Embryonic facial prominence (tissue), 1 donor: ENCODE results near the gene AOC2.
"Not testable (repeated sequence)": the region's sequence is repeated elsewhere in the genome, so short reads cannot be mapped to it uniquely, and the experiment has no call there.

Source experiments
- DNase-seq: peaks from one replicate; pipeline ENCODE4 v3.0.0-alpha.2; 2016; ENCODE audit errors: extremely low spot score

Gene AOC2

GRCh38 chr17:42855048-42855596 is 10.7 kb downstream of the AOC2 start:
- DNase-seq = no peak

GRCh38 chr17:42856093-42856492 is 11.7 kb downstream of the AOC2 start:
- not testable (repeated sequence) for DNase-seq

GRCh38 chr17:42856516-42856915 is 12.1 kb downstream of the AOC2 start:
- not testable (repeated sequence) for DNase-seq

GRCh38 chr17:42857389-42857788 is 13.0 kb downstream of the AOC2 start:
- DNase-seq = no peak

- DNase-seq = no peak
Observed at GRCh38 chr17:42865638-42866094, 21.3 kb downstream of the AOC2 start.

- DNase-seq = no peak
Observed at GRCh38 chr17:42866216-42866615, 21.8 kb downstream of the AOC2 start.

GRCh38 chr17:42866631-42867575 is 22.5 kb downstream of the AOC2 start:
- no peak for DNase-seq

- DNase-seq = not testable (repeated sequence)
Observed at GRCh38 chr17:42867694-42868261, 23.4 kb downstream of the AOC2 start.

- DNase-seq = no peak
Observed at GRCh38 chr17:42868338-42868737, 24.0 kb downstream of the AOC2 start.

GRCh38 chr17:42871647-42872046 is 27.3 kb downstream of the AOC2 start:
- DNase-seq = no peak

GRCh38 chr17:42872251-42872965 is 28.0 kb downstream of the AOC2 start:
- DNase-seq = no peak

- no peak for DNase-seq
Observed at GRCh38 chr17:42873315-42873714, 28.9 kb downstream of the AOC2 start.

- DNase-seq = not testable (repeated sequence)
Observed at GRCh38 chr17:42873932-42874695, 29.7 kb downstream of the AOC2 start.

- no peak for DNase-seq
Observed at GRCh38 chr17:42877037-42877436, 32.7 kb downstream of the AOC2 start.

- no peak for DNase-seq
Observed at GRCh38 chr17:42878123-42878880, 33.9 kb downstream of the AOC2 start.

- no peak for DNase-seq
Observed at GRCh38 chr17:42878924-42879595, 34.7 kb downstream of the AOC2 start.

- DNase-seq = no peak
Observed at GRCh38 chr17:42879596-42879985, 35.2 kb downstream of the AOC2 start.

GRCh38 chr17:42880776-42881310 is 36.5 kb downstream of the AOC2 start:
- no peak for DNase-seq

GRCh38 chr17:42881706-42882105 is 37.3 kb downstream of the AOC2 start:
- not testable (repeated sequence) for DNase-seq

GRCh38 chr17:42882166-42882565 is 37.8 kb downstream of the AOC2 start:
- no peak for DNase-seq
